GM18951 (cell line): ENCODE data around the gene SF3A2.
A peak's percentile ranks its signal among the peaks of the same experiment; 100 is the strongest.

Experiments used
- POLR2A ChIP-seq: IDR thresholded peaks from 4 replicates; pipeline ENCODE4 v1.6.1; 2011; ENCODE audit warnings: mild to moderate bottlenecking; ENCODE audit not compliant: insufficient read length, insufficient read depth; ENCODE audit errors: extremely low read depth
- in situ Hi-C: fragments of 300-500 bp; cut with MboI; formaldehyde crosslinking; loops from one replicate; pipeline ENCODE4 v1.12.0; 2022; ENCODE audit warnings: low sequenced_read_pairs, mixed read lengths, inconsistent platforms; ENCODE audit not compliant: unreplicated experiment

The SF3A2 gene, protein sequence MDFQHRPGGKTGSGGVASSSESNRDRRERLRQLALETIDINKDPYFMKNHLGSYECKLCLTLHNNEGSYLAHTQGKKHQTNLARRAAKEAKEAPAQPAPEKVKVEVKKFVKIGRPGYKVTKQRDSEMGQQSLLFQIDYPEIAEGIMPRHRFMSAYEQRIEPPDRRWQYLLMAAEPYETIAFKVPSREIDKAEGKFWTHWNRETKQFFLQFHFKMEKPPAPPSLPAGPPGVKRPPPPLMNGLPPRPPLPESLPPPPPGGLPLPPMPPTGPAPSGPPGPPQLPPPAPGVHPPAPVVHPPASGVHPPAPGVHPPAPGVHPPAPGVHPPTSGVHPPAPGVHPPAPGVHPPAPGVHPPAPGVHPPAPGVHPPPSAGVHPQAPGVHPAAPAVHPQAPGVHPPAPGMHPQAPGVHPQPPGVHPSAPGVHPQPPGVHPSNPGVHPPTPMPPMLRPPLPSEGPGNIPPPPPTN

DNA sequence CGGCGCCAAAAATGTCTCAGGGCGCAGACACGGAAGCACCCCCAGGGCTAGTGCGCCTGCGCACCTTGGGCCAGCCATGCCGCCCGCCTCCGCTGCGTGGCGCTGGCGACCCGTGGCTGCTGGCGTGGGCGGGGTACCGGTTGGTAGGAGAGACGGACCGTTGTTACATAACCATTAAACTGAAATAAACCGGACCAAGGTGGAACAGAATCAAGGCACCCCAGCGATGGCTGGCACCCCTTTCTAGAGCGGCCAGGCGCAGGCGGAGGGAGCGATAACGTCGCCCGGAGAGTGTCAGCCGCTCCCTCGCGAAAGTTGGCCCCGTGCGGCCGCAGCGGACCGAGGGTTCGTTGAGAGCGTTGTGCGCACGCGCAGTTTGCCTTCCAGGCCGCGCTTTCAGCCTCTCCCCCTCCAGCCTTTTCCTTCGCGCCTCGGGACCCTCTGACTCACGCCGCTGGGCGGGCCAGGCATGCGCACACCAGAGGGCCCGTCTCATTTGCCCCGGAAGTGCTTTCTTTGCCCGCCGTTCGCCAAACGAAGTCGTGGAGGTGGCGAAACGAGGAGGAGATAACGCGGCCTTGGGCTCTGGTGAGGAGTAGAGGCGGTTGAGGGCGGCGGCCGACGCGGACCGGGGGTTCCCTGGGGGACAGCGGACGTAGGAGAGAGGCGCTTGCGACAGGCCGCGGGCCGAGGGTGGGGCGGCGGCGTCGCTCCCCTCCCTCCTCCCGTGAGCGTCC lies at the start of gene SF3A2, which contains the start of gene PLEKHJ1:
Gene SF3A2, plus strand, starts transcription at position 511 of the 737 bp plus-strand sequence. CDS start 6,595 bp downstream, outside the sequence.
Gene PLEKHJ1, minus strand, starts transcription at position 16 of the 737 bp plus-strand sequence. CDS start 81 bp downstream, outside the sequence.
- TF ChIP-seq POLR2A: peak; percentile 79
- in situ Hi-C loops: no loop called here

DNA sequence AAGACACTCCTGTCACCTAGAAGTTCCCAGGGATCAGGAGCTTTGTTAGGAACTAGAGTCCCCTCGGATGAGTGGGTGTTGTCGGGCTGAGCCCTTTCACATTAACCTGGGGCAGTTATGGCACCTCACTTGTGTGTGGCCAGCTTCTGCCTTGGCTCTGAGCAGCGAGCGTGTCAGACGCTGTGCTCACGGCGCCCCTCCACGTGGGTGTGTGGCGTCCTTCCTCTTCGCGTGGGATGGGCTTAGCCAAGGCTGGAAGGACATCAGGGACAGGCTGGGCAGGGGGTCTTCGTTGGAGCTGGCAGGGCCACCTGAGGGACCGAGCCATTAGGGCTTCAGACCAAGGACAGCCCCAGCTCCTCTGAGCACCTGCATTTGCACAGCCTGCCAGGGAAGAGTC lies 49.5 kb upstream of the SF3A2 start:
- in situ Hi-C loops: no loop called here
- no peak for TF ChIP-seq POLR2A

DNA sequence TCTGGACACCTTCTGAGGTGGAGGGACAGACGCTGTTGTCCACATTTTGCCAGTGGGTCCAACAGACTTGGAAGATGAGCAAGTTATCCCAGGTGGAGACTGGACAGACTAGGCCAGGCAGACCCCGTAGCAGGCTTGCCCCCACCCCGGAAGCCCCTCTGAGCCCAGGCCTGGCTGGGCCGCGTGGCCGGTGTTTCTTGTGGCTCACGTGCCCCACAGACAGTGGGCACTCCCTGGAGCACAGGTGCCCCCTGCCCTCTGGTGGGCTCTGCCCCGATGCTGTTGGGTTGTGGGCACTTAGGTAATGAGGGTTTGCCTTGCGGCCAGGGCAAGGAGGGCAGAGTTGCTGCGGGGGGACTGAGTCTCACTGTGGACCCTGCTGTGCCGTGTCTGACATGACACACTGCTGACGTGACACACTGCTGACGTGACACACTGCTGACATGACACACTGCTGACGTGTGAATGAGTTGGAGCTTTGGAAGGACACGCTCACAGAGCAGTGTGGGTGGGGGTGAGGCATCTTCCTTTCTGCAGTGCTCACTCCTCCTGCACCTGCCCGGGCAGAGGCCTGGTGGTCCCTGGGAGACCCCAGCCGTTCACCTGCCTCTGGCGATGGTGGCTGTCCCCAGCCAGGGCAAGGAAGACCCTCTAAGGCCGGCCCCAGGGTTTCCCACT lies 47.8 kb upstream of the SF3A2 start:
- TF ChIP-seq POLR2A: no peak
- in situ Hi-C loops: no loop called here

DNA sequence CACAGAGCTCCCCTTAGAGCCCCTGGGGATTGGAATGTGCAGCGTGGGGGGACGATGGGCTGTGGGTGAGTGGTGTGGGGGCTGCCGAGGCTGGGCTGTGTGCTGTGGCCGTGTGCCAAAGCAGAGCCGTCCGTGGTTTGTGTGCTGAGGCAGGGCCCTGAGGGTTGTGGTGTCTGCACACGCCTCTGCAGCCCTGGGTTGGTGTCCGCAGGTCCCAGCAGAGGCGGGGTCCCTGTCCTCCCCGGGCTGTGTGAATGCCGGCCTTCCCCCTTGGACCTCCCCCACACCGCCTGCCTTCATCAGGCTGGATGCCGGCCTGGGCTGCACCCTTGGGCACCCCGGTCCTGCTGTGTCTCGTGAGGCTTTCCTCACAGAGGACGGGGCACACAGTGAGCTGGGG lies 46.7 kb upstream of the SF3A2 start:
- TF ChIP-seq POLR2A: no peak
- in situ Hi-C loops: no loop called here

DNA sequence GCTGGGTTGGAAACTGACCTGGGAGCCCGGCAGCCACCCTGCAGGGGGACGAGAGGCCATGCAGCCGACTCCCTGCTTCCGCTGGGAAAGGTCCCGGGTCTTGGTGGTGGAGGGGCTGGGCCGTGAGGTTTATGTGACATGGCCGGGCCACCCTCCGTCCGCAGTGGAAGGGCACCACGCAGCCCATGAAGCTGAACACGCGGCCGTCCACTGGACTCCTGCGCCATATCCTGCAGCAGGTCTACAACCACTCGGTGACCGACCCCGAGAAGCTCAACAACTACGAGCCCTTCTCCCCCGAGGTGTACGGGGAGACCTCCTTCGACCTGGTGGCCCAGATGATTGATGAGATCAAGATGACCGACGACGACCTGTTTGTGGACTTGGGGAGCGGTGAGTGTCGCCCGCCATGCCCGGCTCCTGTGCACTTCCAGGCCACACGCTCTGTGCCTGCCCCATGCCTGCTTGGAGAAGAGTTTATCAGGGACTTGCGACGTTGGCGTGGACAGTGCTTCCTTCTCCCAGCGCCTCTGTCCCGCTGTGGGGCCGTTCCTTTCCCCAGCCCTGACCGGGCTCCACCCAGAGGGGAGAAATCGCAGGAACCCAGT lies 45.7 kb upstream of the SF3A2 start:
- TF ChIP-seq POLR2A: no peak
- in situ Hi-C loops: no loop called here

DNA sequence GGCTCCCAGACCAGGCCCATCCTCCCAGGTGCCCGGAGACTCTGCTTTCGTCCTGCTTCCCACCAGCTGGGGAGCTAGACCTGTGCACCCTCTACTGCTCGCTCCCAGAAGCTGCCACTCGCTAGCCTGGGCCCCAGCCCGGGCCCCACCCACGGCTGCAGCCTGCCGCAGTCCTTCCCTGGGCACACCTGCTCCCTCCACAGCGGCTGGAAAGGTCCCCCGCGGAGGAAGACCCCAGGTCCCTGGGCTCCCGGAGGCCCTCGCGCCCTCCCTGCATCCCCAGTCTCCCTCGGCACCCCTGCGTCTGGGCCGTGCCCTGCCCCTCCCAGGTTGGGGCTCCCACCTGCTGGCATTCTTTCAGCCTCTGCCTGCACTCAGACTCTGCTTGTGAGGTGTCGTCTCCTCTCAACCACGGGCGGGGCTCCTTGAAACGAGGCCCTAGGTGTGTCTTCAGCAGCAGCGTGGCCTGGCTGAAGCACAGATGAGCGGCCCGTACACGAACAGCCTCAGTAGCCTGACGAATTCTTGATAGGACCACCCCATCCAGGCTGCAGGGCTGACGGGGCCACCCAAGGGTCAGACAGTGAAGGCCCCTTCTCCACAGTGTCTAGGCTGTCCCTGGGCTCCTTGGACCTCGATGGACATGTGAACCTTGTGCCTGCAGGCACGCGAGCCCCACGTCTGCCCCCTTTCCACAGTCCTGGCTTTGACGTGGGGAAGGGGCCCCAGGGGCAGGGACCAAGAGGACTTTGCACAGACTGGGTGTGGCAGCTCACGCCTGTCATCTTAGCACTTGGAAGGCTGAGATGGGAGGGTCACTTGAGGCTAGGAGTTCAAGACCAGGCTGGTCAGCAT lies 44.9 kb upstream of the SF3A2 start:
- in situ Hi-C loops: no loop called here
- no peak for TF ChIP-seq POLR2A

DNA sequence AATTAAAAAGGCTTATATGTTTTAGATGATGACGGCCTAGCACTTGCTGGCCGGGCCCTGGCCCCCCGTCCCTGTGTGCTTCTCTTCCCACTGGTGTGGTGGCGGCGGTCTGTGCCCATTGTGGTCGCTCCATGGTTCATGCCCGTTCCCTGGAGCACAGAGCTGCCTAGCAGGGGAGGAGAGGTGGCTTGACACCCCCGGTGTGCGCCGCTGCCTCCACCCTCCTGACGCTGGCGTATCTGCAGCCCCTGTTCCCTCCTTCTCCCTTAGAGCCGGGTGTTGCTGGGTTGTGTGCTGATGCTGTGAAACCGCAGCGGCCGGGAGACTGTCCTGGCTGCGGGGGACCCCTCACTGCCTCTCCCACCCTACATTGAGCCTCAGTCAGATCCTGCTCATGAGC lies 43.8 kb upstream of the SF3A2 start:
- TF ChIP-seq POLR2A: no peak
- in situ Hi-C loops: no loop called here

DNA sequence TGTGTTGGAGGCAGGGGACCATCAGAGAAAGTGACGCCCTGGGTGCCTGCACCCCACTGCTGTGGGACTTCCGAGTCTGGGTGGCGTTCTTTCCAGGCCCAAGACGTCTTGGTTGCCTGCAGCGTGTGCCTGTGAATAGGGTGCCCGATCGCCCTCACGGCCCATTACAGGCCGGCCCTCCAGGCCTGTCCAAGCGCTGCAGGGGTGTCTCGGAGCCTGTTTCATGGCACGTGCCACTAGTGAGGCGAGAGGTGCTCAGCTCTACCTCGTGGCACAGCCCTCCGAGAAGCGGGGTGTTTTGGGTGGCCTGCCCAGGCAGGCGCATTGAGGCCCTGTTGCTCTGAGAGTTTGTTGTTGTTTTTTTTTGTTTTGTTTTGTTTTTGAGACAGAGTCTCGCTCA lies 42.8 kb upstream of the SF3A2 start:
- in situ Hi-C loops: no loop called here

DNA sequence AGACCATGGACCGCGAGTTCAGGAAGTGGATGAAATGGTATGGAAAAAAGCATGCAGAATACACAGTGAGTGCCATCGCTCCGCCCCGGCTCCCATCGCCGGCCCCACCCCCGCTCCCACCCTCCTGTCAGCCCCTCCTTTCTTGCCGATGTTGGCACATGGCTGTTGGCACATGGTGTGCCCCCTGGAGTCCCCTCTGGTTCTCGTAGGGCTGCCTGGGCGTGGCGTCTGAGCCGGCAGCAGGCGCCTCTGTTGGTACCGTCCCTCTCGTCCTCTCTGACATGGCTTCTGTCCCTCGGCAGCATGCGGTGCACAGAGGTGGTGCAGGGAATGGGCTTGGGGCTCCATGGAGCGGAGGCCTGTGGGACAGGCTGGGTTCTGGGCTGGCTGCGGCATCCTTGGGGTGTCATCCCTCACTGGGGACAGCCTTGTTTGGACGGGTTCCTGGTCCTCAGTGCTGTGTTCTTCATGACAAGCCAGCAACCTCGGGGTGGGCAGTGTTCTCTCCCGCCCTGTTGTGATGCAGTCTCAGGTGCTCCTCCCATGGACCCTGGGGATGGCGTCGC lies 42.0 kb upstream of the SF3A2 start:
- in situ Hi-C loops: no loop called here
- TF ChIP-seq POLR2A: no peak

More for the DNA sequence above, 42.8 kb upstream of the SF3A2 start:
- TF ChIP-seq POLR2A: no peak

DNA sequence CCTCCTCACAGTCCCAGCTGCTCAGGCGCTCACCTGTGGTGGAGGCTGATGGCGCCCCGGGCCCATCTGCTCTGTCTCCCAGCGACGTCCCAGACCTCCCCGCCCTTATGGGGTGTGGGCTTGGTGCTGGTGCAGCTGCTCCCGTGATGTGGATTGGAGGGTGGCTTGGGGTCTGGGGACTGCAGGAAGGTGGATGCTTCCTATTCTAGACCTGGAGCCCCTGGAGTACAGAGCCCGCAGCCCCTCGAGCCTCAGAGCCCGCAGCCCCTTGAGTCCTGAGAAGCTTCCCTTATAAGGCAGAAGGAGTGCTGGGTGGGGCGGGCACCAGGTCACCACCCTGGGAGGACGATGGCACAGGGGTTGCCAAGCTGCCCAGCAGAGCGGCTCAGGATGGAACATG lies 41.3 kb upstream of the SF3A2 start:
- TF ChIP-seq POLR2A: no peak
- in situ Hi-C loops: no loop called here

DNA sequence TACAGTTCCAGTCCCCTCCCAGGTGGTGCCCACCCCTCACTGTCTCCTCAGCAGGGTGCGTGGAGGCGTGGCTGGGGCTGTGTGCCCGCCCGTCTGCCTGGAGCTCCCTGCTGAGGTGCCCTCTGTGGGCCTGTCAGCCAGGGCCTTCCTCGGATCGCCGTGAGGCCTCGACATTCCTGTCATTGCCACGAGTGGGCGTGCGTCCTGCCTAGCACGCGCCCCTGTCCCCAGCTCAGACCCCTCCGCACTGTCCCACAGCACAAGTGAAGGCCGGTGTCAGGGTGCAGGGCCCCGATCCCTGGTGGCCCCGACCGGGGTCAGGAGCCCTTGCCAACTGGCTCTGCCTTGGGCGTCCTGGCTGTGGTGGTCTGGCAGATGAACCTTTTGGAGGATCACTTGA lies 40.7 kb upstream of the SF3A2 start:
- TF ChIP-seq POLR2A: no peak
- in situ Hi-C loops: no loop called here

DNA sequence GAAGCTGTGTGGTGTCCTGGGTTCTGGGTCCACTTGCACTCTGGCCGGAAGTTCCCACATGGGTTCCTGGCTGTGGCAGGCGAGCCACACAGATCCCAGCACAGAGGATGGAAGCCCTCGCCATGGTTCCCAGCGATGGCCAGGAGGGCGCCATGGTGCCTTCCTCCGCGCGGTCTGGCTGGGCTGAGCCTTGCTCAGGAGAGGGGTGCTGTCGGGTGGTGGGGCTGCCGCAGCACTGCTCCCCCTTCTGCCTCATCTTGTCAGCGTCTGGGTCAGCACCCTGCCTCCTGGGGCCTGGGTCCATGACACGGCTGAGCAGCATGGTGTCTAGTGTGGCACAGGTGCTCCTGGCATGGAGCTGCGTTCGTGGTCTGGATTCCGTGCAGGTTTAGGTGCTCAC lies 39.4 kb upstream of the SF3A2 start:
- in situ Hi-C loops: no loop called here
- no peak for TF ChIP-seq POLR2A
